Measurements from ENCODE around the gene ATP6V0C.

DNA sequence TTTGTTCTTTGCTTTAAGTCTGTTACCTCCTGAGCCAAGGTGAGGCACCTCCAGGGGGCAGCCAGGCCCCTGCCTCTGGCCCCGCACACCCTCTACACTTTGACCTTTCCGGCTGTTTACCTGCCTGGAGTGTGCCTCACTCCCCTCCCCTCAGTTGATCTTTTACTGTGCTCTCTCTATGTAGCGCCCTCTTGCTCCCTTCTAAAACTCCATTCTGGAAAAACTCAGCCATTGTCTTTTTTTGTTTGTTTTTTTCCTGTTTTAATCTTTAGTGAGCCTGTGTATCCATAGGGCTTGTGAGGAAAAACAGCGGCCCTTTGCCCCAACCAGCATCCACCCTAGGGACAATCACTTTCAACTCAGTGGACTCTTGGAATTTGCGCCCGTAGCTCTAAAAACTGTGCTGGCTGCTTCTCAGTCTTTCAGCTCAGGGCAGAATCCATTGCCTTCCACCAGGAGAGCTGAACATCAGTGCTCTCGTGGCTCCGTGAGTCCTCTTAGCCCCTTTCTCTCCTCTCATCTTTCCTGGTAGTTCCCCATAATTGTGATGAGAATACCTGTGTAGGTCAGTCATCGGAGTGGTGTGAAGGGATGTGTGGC is 10.7 kb downstream of the ATP6V0C start:
- TF ChIP-seq, protein P1, sequence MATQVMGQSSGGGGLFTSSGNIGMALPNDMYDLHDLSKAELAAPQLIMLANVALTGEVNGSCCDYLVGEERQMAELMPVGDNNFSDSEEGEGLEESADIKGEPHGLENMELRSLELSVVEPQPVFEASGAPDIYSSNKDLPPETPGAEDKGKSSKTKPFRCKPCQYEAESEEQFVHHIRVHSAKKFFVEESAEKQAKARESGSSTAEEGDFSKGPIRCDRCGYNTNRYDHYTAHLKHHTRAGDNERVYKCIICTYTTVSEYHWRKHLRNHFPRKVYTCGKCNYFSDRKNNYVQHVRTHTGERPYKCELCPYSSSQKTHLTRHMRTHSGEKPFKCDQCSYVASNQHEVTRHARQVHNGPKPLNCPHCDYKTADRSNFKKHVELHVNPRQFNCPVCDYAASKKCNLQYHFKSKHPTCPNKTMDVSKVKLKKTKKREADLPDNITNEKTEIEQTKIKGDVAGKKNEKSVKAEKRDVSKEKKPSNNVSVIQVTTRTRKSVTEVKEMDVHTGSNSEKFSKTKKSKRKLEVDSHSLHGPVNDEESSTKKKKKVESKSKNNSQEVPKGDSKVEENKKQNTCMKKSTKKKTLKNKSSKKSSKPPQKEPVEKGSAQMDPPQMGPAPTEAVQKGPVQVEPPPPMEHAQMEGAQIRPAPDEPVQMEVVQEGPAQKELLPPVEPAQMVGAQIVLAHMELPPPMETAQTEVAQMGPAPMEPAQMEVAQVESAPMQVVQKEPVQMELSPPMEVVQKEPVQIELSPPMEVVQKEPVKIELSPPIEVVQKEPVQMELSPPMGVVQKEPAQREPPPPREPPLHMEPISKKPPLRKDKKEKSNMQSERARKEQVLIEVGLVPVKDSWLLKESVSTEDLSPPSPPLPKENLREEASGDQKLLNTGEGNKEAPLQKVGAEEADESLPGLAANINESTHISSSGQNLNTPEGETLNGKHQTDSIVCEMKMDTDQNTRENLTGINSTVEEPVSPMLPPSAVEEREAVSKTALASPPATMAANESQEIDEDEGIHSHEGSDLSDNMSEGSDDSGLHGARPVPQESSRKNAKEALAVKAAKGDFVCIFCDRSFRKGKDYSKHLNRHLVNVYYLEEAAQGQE (IDR thresholded peaks at IDR 0.05), result no peak
- TF ChIP-seq TAF1 (conservative IDR thresholded peaks at IDR 0.05) (no peak), MAX (IDR thresholded peaks at IDR 0.05) (no peak), CTCF (IDR thresholded peaks at IDR 0.05; ENCODE audit: low read depth, low read length, missing input control) (no peak), RAD21 (IDR thresholded peaks at IDR 0.05) (peak in 1 of 2 donors; percentile 35), SP1 (IDR thresholded peaks at IDR 0.05) (peak; percentile 47), GABPA (IDR thresholded peaks at IDR 0.05 in 1 of 2, conservative IDR thresholded peaks at IDR 0.05 in 1 of 2) (no peak), YY1 (IDR thresholded peaks at IDR 0.05) (peak; percentile 41), FOXA1 (IDR thresholded peaks at IDR 0.05) (no peak)
- TF ChIP-seq, protein P2, sequence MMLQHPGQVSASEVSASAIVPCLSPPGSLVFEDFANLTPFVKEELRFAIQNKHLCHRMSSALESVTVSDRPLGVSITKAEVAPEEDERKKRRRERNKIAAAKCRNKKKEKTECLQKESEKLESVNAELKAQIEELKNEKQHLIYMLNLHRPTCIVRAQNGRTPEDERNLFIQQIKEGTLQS (IDR thresholded peaks at IDR 0.05), result no peak

All from liver (tissue), 3 donors.